Suprapubic skin (tissue), 4 donors: ENCODE data around the gene TGFBRAP1.

Source experiments
- EP300 ChIP-seq: sonication (generic); formaldehyde crosslinking; IDR thresholded peaks from one replicate; pipeline ENCODE4 v1.6.1; 2017; ENCODE audit warnings: antibody characterized with exemption
- POLR2A ChIP-seq, 2 donors: fragments of 450-650 bp; IDR thresholded peaks; one replicate each; pipeline ENCODE4 v1.6.1; 2017; ENCODE audit warnings: antibody characterized with exemption in 2 of 2, mild to moderate bottlenecking in 2 of 2, moderate library complexity in 2 of 2
- POLR2AphosphoS5 ChIP-seq, 3 donors: sonication (generic); formaldehyde crosslinking; IDR thresholded peaks; one replicate each; pipeline ENCODE4 v1.6.1; 2017; ENCODE audit warnings: antibody characterized with exemption in 3 of 3

DNA sequence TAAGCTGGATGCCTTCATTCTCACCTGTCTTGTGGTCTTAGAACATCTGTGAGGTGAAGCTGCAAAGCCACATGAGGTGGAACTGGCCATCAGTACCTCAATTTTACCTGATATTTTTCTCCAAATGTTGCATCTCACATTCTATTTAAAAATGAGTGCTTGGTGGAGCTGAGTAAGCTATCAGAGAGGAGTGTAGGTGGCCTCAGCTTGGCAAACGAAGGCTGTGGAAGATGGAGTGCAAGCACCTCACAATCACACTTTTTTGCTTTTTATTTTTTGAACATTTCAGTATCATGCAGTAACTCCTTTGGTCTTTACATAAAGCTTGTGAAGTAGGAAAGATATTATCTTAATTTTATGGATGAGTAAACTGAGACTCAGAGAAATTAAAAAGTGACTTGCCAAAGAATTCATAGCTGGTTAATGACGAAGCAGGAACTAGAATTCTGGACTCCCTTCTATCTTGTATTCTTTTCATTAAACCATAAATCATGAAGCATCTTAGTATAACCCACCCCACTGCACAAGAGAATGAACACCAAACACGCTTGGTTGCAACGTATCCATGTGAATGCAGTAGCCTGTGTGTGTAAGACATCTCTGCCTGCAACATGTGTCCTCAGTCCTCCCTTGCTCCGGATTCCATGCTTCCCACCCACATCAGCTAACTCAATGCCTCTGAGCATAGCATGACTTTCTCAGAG lies 35.1 kb upstream of the TGFBRAP1 start:
- TF ChIP-seq POLR2A (IDR thresholded peaks at IDR 0.05) (no peak), EP300 (no peak), POLR2AphosphoS5 (IDR thresholded peaks at IDR 0.05) (no peak)
